Kidney tubule cell (primary cell): ENCODE data around the gene LRRC9.
"Not testable (repeated sequence)": the region's sequence is repeated elsewhere in the genome, so short reads cannot be mapped to it uniquely, and the experiment has no call there.

Experiments
- DNase-seq: peaks from one replicate; pipeline ENCODE4 v3.0.0-alpha.2; 2018; ENCODE audit warnings: low spot score

Gene LRRC9

DNA sequence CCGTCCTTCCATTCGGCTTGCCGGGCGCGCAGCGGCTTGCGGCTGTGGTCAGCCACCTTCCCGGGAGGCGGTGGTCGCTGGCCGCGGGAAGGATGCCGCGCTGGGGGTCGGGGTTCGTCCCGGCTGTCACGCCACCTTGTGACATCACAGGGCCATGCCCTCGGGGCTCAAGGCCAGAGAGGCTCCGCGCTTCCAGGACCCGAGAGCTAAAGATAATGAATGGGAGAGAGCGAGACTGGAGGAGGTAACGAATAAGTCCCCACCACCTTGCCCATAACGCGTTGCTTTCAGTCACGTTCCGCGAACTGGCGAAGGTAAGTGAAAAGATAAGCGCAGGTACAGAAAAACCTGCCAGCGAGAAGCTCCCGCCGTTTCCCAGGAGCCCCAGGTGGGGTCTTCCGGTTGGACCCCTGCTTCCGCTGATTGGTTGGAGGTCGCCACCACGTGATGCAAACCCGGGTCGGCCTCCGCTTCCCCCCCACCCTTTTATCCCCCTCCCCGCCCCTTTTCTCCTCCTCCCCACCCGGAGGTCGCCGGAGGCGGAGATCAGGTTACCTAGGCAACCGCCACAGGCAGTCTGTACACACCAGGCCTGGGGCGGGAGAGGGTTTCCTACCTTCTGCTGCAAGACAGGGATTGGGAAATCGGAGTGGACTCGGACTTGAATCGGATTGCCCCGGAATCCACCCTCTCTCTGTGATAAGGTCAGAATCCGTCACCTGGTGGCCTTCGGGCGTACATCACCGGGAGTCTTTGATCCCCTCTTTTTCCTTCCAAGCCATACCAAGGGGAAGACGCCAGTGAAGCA lies at the start of gene LRRC9:
Gene LRRC9 (plus strand): TSS at position 575 of the 808 bp plus-strand sequence.
- peak; percentile 27 for DNase-seq

DNA sequence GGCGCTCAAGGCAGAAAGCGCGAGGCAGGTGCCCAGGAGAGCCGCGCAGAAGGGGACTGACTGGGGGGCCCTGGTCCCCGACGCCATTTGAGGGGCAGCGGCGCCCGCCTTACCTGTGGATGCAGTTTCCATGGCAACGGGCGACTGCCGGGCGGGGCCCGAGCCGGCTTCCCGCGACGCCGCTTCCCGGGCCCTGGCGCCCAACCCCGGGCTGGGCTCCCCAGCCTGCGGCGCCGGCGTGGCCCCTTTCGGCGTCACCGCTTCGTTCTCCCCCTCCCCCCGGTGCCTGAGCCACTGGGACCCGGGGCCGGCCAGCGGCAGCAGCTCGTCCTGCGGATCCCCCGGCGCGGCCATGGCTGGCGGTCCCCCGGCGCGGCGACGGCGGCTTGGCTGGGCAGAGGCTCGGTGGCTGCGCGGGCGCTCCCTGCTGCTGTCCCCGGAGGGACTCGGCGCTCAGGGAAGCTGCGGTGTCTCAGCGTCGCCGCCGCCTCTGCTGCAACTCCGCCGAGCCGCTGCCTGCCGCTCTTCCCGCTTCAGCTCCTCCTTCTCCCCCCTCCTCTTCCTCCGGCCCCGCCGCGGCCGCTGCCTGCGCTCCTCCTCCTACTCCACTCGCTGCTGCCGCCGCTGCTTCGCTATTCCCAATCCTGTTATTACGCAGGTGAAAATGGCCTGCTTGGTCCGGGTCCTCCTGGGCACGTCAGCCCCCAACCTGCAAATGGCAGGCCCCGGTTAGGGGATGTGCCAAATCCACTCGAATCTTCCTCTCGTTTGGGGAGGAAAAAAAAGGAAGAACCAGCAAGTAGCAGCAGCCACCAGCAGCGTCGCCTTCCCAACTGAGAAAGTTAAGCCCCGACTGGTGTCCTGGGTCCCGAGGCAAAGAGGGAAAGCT lies 49.4 kb upstream of the LRRC9 start, which contains the start of gene RTN1:
Gene RTN1 (minus strand): TSS at position 500 of the 889 bp plus-strand sequence. CDS start 146 bp downstream, at position 354.
- peak; percentile 61 for DNase-seq

DNA sequence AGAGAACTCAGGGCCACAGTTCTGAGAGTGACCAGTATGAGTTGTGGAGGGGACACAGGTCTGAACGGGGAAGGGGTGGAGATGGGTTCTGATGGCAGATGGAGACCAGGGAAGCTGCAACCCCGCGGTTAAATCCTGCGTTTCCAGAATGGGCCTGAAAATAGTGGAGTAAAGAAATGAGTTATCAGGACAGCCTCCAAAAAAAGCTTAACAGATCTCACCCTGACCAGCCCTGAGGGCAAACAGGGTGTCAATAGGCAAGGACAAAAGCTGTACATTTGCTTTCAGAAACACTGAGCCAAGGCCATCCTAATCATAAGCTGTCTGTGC lies 48.8 kb upstream of the LRRC9 start:
- no peak for DNase-seq

- DNase-seq, result no peak
Observed at GRCh38 chr14:59882957-59883356, 37.0 kb upstream of the LRRC9 start.

DNA sequence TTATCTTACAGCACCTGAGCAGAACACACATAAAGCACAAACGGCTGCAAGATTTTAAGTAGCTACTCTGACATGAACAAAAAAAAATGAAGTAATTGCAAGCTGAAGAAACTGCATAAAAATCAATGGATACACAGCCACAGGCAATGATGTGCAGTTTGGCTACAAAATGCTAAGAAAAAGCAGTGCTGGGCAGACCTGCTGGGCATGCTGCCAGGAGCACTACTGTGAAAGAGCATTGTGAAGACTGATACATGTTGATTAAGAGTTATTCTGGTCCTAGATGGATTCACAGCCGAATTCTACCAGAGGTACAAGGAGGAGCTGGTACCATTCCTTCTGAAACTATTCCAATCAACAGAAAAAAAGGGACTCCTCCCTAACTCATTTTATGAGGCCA lies 29.3 kb upstream of the LRRC9 start:
- DNase-seq, result no peak

DNA sequence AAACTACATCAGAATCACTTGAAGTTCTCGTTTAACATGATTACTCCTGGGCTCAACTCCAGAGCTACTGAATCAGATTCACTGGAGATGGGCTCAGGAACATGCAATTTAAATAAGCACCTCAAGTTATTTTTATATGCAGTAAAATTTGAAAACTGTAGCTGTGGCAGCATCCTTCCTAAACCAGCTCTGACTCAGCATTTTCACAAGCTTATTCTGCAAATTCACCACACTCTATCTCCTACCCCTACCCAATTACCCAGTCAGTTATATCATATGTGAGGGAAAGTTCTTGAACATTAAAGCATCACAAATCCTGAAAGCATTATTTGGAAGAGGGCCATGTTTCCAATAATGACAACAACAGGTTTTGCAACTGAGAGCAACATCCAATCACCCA lies 24.2 kb upstream of the LRRC9 start:
- DNase-seq, result no peak

GRCh38 chr14:59897757-59898383 lies 22.1 kb upstream of the LRRC9 start:
- DNase-seq, result peak; percentile 45

GRCh38 chr14:59900556-59900955 lies 19.4 kb upstream of the LRRC9 start:
- DNase-seq, result no peak

DNA sequence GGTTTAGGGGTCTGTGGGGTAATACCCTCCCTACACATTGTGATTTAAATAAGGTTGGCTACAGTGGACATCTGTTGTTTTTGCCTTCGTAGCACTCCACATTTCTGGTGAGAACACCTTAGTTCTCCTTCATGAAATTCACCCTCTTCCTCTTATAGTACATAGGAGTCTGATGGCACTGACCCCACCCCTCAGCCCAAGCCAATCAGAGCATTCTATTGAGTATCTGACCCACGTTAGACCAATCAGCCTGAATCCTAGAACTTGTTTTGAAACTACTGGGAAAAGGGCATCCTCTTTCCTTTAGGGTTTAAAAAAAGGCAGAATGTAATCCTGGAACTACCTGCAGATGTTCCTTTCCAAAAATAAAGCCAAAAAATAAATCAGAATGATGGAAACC lies 15.8 kb upstream of the LRRC9 start:
- DNase-seq, result no peak

DNA sequence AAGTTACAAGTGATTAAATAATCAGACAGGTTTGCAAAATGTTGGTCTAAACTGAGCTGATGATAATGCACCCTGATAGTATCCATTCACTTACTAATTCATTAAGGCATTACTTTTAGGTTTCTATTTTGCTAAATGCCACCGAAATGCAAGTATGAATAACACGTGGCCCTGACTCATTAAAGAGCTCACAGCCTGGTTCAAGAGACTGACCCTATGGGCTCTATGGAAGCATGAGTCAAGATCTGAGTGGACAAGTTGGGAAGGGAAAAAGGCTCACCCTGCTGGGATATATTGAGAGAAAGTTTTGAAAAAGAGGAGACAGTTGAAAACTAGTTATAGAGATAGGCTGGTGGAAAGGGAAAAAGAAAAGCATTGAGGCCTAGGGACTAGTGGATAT lies 14.8 kb upstream of the LRRC9 start:
- DNase-seq, result peak; percentile 85

DNA sequence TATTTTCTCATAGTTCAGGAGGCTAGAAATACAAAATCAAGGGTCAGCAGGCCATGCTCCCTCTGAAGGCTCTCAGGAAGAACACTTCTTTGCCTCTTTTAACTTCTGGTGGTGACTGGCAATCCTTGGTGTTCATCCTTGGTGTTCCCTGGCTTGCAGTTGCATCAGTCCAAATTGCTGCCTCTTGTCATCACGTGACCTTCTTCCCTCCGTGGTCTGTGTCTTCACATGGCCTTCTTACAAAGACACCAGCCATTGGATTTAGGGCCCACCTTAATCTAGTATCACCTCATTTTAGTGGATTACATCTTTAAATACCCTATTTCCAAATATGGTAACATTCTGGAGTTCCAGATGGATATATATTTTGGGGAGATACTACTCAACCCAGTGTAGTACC lies 7.5 kb upstream of the LRRC9 start:
- DNase-seq, result no peak

DNA sequence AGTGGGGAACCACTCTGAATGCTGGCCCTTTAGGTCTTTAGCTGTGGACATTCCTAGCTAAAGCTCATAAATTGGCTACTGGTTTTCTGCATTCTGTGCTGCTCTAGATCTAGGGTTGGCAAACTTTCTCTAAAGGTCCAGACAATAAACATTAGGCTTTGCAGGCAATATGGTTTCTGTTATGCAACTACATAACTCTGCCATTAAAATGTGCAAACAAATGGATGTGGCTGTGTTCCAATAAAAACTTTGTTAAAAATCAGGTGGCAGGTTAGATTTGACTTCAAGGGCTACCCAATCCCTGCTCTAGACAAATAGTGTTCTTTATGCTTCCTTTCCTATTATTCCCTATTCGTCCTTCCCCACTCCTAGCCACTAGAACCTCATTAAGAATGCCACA lies 6.8 kb upstream of the LRRC9 start:
- DNase-seq, result no peak

GRCh38 chr14:59918824-59919569 lies 947 bp upstream of the LRRC9 start:
- peak; percentile 32 for DNase-seq

DNA sequence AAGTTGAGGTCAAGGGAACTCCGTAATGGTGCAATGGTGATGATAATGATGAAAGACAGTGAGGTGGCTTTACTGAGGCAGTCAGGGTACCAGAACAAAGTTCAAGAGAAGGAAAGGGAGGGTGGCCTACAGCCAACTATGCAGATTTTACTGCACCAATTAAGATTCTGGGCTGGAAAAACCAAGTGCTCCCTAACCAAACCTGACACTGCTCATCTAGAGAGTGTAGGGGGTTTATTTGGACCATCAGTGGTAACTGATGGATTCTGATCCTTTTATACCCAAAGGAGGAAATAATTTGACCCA lies 387 bp downstream of the LRRC9 start:
- DNase-seq, result no peak

DNA sequence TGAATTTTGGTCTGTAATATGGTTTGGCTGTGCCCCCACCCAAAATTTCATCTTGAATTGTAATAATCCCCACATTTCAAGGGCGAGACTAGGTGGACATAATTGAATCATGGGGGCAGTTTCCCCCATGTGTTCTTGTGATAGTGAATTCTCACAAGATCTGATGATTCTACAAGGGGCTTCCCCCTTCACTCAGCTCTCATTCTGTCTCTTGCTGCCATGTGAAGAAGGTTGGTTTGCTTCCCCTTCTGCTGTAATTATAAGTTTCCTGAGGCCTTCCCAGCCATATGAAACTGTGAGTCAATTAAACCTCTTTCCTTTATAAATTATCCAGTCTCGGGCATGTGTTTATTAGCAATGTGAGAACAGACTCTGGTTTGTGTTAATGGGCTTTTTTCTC lies 5.9 kb downstream of the LRRC9 start:
- no peak for DNase-seq

DNA sequence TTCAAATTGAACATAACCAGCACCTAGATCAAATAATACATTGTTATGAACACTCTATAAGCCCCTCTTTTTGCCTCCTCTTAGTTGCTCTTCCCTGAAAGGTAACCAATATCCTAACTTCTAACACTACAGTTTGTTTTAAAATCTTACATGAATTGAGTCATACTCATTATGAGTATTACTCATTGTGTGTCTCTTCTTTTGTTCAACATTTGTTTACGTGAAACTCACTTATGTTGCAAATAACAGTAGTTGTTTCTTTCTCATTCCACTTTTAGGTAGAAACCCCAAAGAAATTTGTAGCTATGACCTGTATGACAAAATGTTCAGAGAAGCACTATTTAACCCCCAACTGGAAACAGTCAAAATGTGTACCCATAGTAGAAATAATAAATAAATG lies 6.6 kb downstream of the LRRC9 start:
- DNase-seq, result no peak

GRCh38 chr14:59931237-59931636 lies 11.3 kb downstream of the LRRC9 start:
- DNase-seq, result no peak

GRCh38 chr14:59936145-59936544 lies 16.2 kb downstream of the LRRC9 start:
- no peak for DNase-seq

DNA sequence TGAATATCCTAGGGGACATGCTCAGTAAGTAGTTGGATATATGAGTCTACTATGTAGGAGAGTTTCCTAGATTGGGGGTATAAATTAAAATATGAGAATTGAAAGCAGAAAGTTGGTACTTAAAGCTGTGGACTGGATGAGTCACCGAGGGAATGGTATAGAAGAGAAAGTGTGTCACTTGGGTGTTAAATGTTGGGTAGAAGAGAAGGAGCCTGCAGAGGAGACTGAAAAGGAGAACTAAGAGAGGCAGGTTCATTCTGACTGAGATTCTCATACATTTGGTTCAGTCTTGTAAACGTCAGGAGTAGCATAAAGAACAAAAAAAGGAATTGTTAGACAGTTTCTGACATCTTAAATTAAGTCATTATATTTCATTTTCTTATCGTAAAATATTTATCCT lies 19.9 kb downstream of the LRRC9 start:
- no peak for DNase-seq

GRCh38 chr14:59942296-59942862 lies 22.4 kb downstream of the LRRC9 start:
- DNase-seq, result not testable (repeated sequence)

GRCh38 chr14:59944909-59945308 lies 25.0 kb downstream of the LRRC9 start:
- DNase-seq, result no peak

DNA sequence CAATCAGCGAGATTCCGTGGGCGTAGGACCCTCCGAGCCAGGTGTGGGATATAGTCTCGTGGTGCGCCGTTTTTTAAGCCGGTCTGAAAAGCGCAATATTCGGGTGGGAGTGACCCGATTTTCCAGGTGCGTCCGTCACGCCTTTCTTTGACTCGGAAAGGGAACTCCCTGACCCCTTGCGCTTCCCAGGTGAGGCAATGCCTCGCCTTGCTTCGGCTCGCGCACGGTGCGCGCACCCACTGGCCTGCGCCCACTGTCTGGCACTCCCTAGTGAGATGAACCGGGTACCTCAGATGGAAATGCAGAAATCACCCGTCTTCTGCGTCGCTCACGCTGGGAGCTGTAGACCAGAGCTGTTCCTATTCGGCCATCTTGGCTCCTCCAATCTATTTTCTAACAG lies 32.2 kb downstream of the LRRC9 start:
- not testable (repeated sequence) for DNase-seq
